GM19025 (cell line): ENCODE data around the gene NCAPG2.
"Not testable (repeated sequence)": the region's sequence is repeated elsewhere in the genome, so short reads cannot be mapped to it uniquely, and the experiment has no call there.

ENCODE experiments used
- ATAC-seq: cut with Tn5 transposase; IDR thresholded peaks from one replicate; pipeline ENCODE4 v1.9.1; 2021; ENCODE audit warnings: mild to moderate bottlenecking, low read depth, moderate library complexity; ENCODE audit not compliant: unreplicated experiment

NCAPG2 gene

DNA sequence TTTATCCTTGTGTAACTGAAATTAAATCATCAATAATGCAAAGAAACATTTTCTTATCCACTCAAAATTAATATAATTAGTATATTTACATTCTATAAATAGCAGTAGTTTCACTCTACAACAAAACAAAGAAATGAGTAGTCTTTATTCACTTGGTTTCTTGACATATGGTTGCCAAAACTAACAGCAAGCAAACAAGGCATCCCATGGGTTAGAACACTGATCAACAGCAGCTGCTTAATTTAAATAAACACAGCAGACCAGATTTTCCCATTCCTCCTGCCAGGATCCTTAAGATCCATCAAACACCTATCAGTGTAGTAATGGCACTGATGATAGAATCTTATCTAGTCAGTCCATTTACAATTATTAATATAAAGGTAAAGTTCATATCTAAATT lies 22.1 kb downstream of the NCAPG2 start:
- no peak for ATAC-seq

GRCh38 chr7:158680754-158681153 lies 23.9 kb downstream of the NCAPG2 start:
- no peak for ATAC-seq

GRCh38 chr7:158676906-158677305 lies 27.7 kb downstream of the NCAPG2 start:
- no peak for ATAC-seq

DNA sequence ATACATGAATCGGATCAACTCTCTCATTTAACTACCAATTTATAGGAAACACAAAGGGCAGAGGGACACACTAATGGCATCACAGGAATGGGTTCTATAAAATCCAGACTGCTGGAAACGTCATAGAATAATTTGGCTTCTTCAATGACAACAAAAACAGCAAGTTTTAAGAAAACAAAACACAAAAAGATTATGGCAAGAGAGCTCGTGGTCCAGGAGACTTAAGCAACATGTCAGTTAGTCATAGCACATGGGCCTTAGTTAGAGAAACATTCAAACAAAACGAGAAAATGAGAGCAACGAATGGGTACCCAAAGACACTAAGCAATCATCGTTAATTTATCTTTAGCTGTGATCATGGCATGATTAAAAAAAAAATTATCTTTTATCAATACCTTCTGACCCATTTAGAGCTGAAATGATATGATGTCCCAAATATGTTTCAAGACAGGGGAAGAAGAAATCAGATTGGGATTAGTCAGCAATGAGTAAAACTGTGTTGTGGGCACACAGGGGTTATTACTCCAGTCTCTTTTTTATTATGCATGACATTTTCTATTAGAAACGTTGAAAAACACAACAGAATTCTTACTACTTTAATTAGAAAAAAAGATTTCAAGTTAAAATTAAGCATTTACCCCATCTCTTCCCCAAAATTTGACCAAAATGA lies 28.3 kb downstream of the NCAPG2 start:
- ATAC-seq = no peak

DNA sequence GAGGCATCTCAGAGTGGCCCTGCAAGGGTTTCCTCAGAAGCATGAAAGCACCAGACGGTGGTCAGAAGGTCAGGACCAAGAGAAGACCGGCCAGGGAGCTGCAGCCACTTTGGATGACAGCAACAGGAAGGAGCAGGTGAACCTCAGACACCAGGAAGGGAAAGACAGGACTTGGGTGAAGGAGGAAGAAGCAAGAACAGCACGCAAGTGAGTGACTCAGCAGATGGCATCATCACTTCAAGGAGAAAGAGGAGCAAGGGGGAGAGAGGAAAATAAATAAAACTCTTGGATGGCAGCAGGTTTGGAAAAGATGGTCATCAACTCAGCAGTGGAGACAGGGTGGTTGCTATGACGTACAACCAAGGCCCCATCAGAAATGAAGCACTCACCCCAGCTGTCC lies 31.6 kb downstream of the NCAPG2 start:
- no peak for ATAC-seq

- ATAC-seq = not testable (repeated sequence)
Observed at GRCh38 chr7:158668086-158668485, 36.5 kb downstream of the NCAPG2 start.

DNA sequence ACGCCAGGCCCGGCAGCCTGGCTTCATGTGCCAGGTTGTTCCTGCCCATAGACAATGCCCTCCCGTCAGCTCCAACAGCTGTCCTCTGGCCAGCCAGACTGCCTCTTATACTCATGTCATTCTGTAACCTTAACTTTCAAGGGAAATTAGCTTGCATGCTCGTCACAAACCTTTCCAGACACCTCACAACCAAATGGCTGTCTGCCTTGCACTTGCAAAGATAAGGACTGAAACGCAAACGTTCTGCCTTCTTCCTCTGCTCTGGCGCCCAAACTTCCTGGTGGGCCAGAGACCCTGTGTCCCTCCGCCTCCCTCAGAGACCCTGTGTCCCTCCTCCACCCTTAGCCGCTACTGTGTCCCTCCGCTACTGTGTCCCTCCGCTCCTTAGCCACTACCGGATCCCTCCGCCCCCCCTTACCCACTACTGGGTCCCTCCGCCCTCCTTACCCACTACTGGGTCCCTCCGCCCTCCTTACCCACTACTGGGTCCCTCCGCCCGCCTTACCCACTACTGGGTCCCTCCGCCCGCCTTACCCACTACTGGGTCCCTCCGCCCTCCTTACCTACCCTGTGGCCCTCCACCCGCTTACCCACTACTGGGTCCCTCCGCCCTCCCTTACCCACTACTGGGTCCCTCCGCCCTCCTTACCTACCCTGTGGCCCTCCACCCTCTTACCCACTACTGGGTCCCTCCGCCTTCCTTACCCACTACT lies 37.5 kb downstream of the NCAPG2 start:
- ATAC-seq = not testable (repeated sequence)

- ATAC-seq = no peak
Observed at GRCh38 chr7:158666401-158666800, 38.2 kb downstream of the NCAPG2 start.

DNA sequence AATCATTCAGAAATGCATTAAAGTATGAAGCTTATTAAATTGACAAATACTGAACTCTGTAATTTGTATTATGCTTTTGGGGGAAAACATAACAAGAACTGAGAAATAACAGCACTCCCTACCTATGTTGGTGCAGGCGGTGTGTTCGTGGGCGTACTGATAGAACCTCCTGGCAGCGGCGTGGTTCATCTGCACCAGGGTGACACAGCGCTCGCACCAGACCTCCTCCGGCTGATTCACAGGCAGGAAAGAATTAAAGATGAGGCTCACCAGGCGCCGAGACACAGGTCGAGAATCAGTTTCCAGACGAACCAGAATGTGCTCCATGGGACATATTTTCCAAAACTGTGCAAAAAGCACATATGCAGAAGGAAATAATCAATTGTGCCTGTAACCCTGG lies 40.2 kb downstream of the NCAPG2 start:
- no peak for ATAC-seq

GRCh38 chr7:158663428-158663741 lies 41.2 kb downstream of the NCAPG2 start:
- no peak for ATAC-seq

GRCh38 chr7:158662610-158663427 lies 41.8 kb downstream of the NCAPG2 start:
- no peak for ATAC-seq

DNA sequence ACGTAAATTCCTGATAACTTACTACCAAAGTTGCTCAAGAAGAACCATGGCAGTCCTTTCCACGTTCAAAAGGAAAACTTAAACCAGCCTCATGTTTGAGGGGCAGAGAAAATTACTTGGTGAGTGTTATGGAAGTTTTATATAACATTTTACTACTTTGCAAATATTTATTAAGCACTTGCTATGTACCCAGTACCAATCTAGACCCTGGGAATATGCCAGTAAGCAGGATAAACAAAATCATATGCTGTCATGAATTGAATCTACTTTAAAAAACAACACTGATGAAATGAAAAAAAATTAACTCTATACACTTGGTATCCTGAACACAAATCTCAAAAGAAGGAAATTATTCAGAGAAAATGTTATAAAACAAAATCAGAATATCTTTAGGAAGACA lies 46.1 kb downstream of the NCAPG2 start:
- ATAC-seq = no peak

DNA sequence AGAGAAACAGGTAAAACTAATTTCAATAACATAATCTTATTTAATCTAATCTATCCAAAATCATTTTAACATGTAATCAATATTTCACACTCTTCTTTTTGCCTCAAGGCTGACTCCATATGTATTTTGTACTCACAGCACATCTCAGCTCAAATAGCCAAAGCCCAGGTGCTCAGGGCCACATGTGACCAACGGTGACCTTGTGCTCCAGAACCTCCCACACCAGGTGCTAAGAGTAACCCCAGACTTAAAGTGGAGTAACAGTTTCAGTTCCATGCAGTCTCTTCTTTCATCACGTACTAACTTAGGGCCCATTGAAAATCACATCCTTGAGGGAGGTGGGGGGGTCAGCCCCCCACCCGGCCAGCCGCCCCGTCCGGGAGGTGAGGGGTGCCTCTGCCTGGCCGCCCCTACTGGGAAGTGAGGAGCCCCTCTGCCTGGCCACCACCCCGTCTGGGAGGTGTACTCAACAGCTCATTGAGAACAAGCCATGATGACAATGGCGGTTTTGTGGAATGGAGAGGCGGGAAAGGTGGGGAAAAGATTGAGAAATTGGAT lies 47.3 kb downstream of the NCAPG2 start:
- no peak for ATAC-seq

DNA sequence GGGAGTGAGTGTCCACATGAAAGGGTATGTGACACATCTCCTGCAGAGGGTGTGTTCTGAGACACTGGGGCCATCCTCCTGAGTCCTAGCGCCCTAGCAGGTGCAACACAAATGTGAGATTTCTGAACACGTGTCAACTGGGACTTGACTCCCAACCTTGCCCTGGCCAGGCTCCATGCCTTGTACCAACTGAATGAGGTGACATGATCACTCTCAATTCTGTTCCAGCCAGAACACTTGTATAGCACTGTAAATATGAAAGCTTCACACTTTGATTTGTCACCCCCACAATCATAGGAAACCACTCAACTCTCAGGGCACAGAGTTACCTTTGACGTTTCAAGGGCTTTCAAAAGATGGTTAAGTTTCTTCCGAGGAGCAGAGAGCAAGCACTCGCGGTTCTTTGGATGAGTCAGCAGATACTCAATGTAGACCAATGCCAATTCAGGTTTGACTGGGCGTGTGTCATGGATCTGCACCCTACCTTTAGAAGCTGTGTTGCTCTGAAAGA lies 48.6 kb downstream of the NCAPG2 start:
- peak; percentile 93 for ATAC-seq

DNA sequence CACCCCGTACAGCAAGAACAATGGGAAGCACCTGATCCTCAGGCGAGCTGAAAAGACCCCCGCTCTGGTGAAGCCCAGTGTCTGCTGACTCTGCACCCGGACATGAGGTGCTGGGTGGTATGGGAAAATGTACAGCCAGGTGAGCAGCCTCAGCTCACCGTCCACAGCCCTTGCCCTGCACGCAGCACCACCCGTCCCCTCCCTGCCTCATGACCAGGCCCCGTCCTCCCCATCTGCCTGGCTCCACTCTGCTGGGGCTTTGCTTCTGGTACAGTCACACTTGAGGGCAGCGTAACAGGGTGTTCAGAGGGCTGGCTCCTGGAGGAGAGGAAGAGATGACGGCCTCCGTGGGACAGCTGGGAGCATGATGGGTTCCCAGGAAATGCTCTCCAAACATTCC lies 49.1 kb downstream of the NCAPG2 start:
- ATAC-seq = no peak

DNA sequence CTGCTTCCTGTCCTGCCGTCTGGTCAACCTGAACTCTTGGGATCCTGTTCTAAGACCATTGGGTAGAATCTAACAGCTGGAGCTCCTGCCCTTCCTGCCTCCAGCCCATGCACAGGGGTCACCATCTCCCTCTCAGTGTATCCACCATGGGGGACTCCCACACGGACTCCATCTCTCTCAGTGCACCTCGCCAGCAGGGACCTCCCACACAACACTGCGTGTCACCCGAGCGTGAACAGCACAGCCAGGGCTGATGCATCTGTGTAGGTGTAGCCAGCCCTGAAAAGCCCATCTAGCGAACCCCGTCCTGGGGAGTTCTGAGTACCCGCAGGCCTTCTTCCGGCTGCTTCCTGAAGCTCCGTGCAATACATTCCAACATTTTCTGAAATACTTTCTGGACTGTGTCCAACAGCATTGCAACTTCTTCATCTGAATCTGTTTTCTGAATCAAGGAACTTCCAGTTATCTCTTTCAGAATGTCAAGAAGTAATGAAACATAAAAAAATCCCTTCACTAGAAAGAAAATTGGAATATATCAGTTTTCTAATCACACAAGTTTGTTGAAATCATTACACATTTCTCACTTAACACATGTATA lies 52.5 kb downstream of the NCAPG2 start:
- no peak for ATAC-seq

DNA sequence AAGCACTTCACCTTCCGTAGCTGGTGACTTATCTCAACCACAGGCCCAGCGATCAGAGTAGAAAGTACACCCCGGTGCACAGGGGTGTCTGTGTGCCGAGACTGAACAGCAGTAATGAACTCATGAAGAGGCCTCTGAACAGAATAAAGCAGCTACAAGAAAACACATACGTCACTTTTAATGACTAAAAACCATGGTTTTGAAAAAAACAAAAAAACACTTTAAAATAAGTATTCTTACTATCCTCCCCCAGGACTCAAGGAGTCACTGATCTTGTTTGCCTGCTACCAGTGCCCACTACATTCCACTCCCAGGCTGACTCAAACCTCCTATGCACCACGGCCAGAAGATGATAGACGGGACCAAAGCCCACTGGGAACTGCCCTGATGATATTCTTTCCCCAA lies 53.8 kb downstream of the NCAPG2 start:
- ATAC-seq = no peak

DNA sequence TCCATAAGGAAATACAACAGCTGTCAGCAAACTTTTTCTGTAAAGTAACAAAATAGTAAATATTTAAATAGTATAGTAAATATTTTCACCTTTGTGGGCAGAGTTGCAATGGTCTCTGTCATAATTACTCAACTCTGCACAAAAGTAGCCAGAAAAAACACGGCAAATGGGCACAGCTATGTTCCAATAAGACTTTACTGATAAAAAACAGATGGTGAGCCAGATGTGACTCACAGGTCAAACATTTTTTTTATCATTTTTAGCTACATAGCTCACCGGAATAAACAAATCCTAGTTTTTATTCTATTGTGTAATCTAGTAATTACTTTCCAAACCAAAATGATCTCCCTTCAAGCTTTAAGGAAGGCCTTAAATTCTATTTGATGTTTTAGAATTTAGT lies 55.3 kb downstream of the NCAPG2 start:
- ATAC-seq = no peak

- ATAC-seq = no peak
Observed at GRCh38 chr7:158648787-158649186, 55.8 kb downstream of the NCAPG2 start.

DNA sequence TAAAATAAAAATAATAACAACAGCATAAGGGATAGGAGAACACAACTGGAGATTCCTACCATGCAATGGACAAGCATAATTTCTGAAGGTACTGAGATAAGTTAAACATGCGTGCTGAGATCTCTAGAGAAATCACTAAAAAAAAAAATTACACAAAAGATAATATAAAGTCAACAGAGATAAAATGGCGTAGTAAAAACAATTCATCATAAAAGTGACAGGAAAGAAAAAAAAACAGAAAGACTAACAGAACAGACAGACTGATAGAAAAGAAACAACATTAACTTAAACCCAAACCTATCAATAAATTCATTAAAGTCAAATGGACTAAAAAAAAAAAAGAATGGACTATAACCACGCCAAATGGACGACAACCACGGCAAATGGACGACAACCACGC lies 56.4 kb downstream of the NCAPG2 start:
- no peak for ATAC-seq

- no peak for ATAC-seq
Observed at GRCh38 chr7:158647475-158647792, 57.2 kb downstream of the NCAPG2 start.
